ENCODE data around the gene MTPN.

The MTPN gene

GRCh38 chr7:135980665-135981180 is 3.6 kb upstream of the MTPN start:
- no peak for TF ChIP-seq ARNT (IDR thresholded peaks at IDR 0.05)
- no peak for TF ChIP-seq BHLHE40 (IDR thresholded peaks at IDR 0.05; ENCODE audit: borderline replicate concordance)
- no peak for TF ChIP-seq HDGF (IDR thresholded peaks at IDR 0.05; ENCODE audit: borderline replicate concordance)
- TF ChIP-seq CTBP1 (IDR thresholded peaks at IDR 0.05; ENCODE audit: borderline replicate concordance): no peak
- TF ChIP-seq FOXK2 (IDR thresholded peaks at IDR 0.05): no peak
- TF ChIP-seq TARDBP (IDR thresholded peaks at IDR 0.05): no peak
- TF ChIP-seq L3MBTL2 (conservative IDR thresholded peaks at IDR 0.05): no peak
- TF ChIP-seq NFRKB (IDR thresholded peaks at IDR 0.05): no peak
- TF ChIP-seq ZNF384 (IDR thresholded peaks at IDR 0.05): no peak
- TF ChIP-seq FOXA1 (IDR thresholded peaks at IDR 0.05): no peak
- TF ChIP-seq ELF4 (IDR thresholded peaks at IDR 0.05): no peak
- ChIA-PET CTCF (no interaction called here), POLR2A (no interaction called here)
- no peak for DNase-seq (ENCODE audit: extremely low spot score)

- DNase-seq (ENCODE audit: extremely low spot score): no peak
- TF ChIP-seq LEF1 (IDR thresholded peaks at IDR 0.05; ENCODE audit: borderline replicate concordance): no peak
- no peak for TF ChIP-seq CTBP1 (IDR thresholded peaks at IDR 0.05; ENCODE audit: borderline replicate concordance)
- no peak for TF ChIP-seq HDGF (IDR thresholded peaks at IDR 0.05; ENCODE audit: borderline replicate concordance)
- TF ChIP-seq SP1 (IDR thresholded peaks at IDR 0.05): no peak
- TF ChIP-seq FOXK2 (IDR thresholded peaks at IDR 0.05): no peak
- TF ChIP-seq FOXM1 (IDR thresholded peaks at IDR 0.05; ENCODE audit: borderline replicate concordance): no peak
- no peak for TF ChIP-seq BHLHE40 (IDR thresholded peaks at IDR 0.05; ENCODE audit: borderline replicate concordance)
- no peak for TF ChIP-seq TARDBP (IDR thresholded peaks at IDR 0.05)
- no peak for TF ChIP-seq L3MBTL2 (conservative IDR thresholded peaks at IDR 0.05)
- TF ChIP-seq ELF4 (IDR thresholded peaks at IDR 0.05): no peak
- TF ChIP-seq PKNOX1 (IDR thresholded peaks at IDR 0.05): no peak
- no peak for TF ChIP-seq FOXA1 (IDR thresholded peaks at IDR 0.05)
- no peak for TF ChIP-seq SUZ12 (IDR thresholded peaks at IDR 0.05)
- POLR2A ChIA-PET: no interaction called here
- CTCF ChIA-PET: no interaction called here
These were observed 2.9 kb upstream of the MTPN start for GRCh38 chr7:135980012-135980551.

- ChIA-PET POLR2A (no interaction called here), CTCF (no interaction called here)
- DNase-seq (ENCODE audit: extremely low spot score): no peak
- TF ChIP-seq BHLHE40 (IDR thresholded peaks at IDR 0.05; ENCODE audit: borderline replicate concordance) (no peak), SUZ12 (IDR thresholded peaks at IDR 0.05) (no peak), ZNF384 (IDR thresholded peaks at IDR 0.05) (no peak), LEF1 (IDR thresholded peaks at IDR 0.05; ENCODE audit: borderline replicate concordance) (no peak), ELF4 (IDR thresholded peaks at IDR 0.05) (no peak), FOXM1 (IDR thresholded peaks at IDR 0.05; ENCODE audit: borderline replicate concordance) (no peak), NFRKB (IDR thresholded peaks at IDR 0.05) (no peak)
These were observed 2.4 kb upstream of the MTPN start for GRCh38 chr7:135979471-135980011.

- ChIA-PET POLR2A (interaction anchor here (0.7 kb wide), 1 partner anchor 691 kb away, joined by 3 read pairs; no protein-coding TSS in a partner anchor), CTCF (no interaction called here)
- DNase-seq (ENCODE audit: extremely low spot score): no peak
- TF ChIP-seq L3MBTL2 (conservative IDR thresholded peaks at IDR 0.05) (no peak), SUZ12 (IDR thresholded peaks at IDR 0.05) (no peak), FOXK2 (IDR thresholded peaks at IDR 0.05) (no peak)
These were observed 1.5 kb upstream of the MTPN start for GRCh38 chr7:135978624-135979023.

GRCh38 chr7:135977742-135978066 is 545 bp upstream of the MTPN start:
- POLR2A ChIA-PET: interaction anchor here (0.7 kb wide), 1 partner anchor 690 kb away, joined by 3 read pairs; no protein-coding TSS in a partner anchor
- DNase-seq (ENCODE audit: extremely low spot score): no peak
- CTCF ChIA-PET: interaction anchor here (0.5 kb wide), 1 partner anchor 313 kb away, joined by 7 read pairs; no protein-coding TSS in a partner anchor

GRCh38 chr7:135976312-135977006 is 700 bp downstream of the MTPN start:
- peak; percentile 60 for DNase-seq (ENCODE audit: extremely low spot score)
- no peak for TF ChIP-seq HDGF (IDR thresholded peaks at IDR 0.05; ENCODE audit: borderline replicate concordance)
- no peak for TF ChIP-seq FOXM1 (IDR thresholded peaks at IDR 0.05; ENCODE audit: borderline replicate concordance)
- TF ChIP-seq ELF4 (IDR thresholded peaks at IDR 0.05): no peak
- no peak for TF ChIP-seq FOXA1 (IDR thresholded peaks at IDR 0.05)
- no peak for TF ChIP-seq ZNF384 (IDR thresholded peaks at IDR 0.05)
- no peak for TF ChIP-seq BHLHE40 (IDR thresholded peaks at IDR 0.05; ENCODE audit: borderline replicate concordance)
- no peak for TF ChIP-seq NFRKB (IDR thresholded peaks at IDR 0.05)
- TF ChIP-seq PKNOX1 (IDR thresholded peaks at IDR 0.05): no peak
- TF ChIP-seq FOXK2 (IDR thresholded peaks at IDR 0.05): no peak
- no peak for TF ChIP-seq ARNT (IDR thresholded peaks at IDR 0.05)
- TF ChIP-seq CTBP1 (IDR thresholded peaks at IDR 0.05; ENCODE audit: borderline replicate concordance): no peak
- TF ChIP-seq LEF1 (IDR thresholded peaks at IDR 0.05; ENCODE audit: borderline replicate concordance): no peak
- TF ChIP-seq SP1 (IDR thresholded peaks at IDR 0.05): no peak
- TF ChIP-seq SUZ12 (IDR thresholded peaks at IDR 0.05): no peak
- no peak for TF ChIP-seq TARDBP (IDR thresholded peaks at IDR 0.05)
- TF ChIP-seq L3MBTL2 (conservative IDR thresholded peaks at IDR 0.05): no peak
- POLR2A ChIA-PET: interaction anchor here (0.7 to 1.2 kb wide), 2 partner anchors 18 to 24 kb away, joined by 3 to 4 read pairs; no protein-coding TSS in a partner anchor
- CTCF ChIA-PET: no interaction called here

More at GRCh38 chr7:135977742-135978066, 545 bp upstream of the MTPN start:
- TF ChIP-seq L3MBTL2 (conservative IDR thresholded peaks at IDR 0.05): peak; percentile 40; the same call in 1 of the 2 replicates
- TF ChIP-seq ZNF384 (IDR thresholded peaks at IDR 0.05): no peak
- TF ChIP-seq PKNOX1 (IDR thresholded peaks at IDR 0.05): no peak
- no peak for TF ChIP-seq SUZ12 (IDR thresholded peaks at IDR 0.05)
- TF ChIP-seq ARNT (IDR thresholded peaks at IDR 0.05): no peak
